T-helper 1 cell (primary cell): ENCODE results near the gene AS3MT.
"Not testable (repeated sequence)": the region's sequence is repeated elsewhere in the genome, so short reads cannot be mapped to it uniquely, and the experiment has no call there.

Experiments
- DNase-seq, 5 donors: peaks; one replicate each; pipeline ENCODE4 v3.0.0-alpha.2; 2012 to 2020

Gene AS3MT

DNA sequence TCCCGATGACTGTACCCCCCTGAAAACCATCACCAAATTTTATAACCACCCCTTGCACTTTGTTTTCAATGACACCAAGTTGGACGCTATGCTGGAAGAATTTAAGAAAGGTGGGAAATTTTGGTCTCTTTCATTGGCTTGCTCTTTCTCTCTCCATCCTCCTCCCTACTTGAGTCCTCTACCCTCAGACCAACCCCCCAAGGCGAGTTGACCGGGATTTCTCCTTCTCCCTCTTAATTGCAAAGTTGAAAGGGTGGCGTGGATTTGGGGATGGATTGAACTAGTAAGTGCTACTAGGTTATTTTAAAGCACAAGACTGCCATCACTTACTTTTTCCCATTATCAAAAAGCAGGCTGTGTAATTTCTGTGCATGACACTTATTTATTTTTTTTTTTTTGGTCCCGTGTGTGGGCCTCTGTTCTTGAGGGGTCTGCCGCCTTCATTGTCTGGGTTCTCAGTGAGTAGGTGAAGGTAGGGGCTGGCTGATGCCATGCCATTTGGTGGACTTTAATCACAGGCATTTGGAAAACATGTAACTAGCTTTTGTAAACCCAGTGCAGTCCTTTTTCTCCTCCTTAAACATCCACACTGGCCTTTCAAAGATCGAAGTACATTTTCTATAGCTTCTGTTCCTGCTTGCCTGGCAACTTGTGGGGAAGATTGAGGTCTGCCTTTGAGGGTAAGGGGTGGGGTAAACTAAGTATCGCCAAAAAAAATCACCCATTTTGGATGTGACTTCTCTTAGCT is 50.9 kb downstream of the AS3MT start:
- no peak for DNase-seq

- DNase-seq: no peak
These were observed 54.3 kb downstream of the AS3MT start for GRCh38 chr10:102923601-102924000.

- DNase-seq: no peak
These were observed 57.6 kb downstream of the AS3MT start for GRCh38 chr10:102926842-102927241.

GRCh38 chr10:102927311-102928010 is 58.2 kb downstream of the AS3MT start:
- no peak for DNase-seq

DNA sequence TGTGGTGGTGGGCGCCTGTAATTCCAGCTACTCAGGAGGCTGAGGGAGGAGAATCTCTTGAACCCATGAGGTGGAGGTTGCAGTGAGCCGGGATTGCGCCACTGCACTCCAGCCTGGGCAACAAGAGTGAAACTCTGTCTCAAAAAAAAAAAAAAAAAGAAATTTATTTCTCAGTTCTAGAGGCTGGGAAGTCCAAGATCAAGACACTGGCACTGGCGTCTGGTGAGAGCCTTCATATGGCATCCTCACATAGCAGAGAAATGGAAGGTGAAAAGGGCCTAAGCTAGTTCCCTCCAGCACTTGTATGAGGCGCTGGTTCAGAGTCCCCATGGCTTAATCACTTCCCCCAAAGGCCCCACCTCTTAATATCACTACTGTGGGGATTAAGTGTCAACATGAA is 59.2 kb downstream of the AS3MT start:
- not testable (repeated sequence) for DNase-seq

GRCh38 chr10:102930720-102931119 is 61.5 kb downstream of the AS3MT start:
- DNase-seq: no peak

GRCh38 chr10:102931643-102932042 is 62.4 kb downstream of the AS3MT start:
- no peak for DNase-seq

GRCh38 chr10:102935505-102935904 is 66.2 kb downstream of the AS3MT start:
- no peak for DNase-seq

DNA sequence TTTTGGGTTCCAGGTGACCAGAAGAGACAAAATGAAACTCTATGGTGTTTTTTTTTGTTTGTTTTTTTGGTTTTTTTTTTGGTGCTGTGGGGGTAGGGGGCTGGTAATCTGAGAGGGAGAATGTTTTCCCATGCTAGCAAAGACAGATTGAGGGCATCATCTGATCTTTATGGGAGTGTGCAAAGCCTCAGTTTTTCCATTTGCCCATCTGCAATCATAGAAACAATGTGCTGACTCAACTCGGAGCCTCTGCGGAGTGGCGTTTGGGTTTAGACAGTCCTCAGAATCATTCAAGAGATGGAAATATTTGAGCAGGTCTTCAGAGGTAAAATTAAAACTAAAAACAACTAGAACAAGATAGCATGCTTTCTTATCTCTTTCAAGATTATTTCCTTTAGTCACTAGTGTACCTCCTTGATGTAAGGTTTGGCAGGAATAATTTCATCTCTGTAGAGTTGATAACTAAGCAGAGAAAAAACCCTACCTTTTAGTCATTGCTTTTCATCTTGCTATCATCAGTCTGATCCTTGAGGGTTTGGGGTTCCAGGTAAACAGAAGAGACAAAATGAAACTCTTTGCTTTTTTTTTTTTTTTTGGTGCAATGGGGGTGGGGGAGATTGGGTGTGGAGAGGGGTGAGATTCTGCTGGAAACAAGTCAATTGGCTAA is 66.8 kb downstream of the AS3MT start:
- DNase-seq: no peak

DNA sequence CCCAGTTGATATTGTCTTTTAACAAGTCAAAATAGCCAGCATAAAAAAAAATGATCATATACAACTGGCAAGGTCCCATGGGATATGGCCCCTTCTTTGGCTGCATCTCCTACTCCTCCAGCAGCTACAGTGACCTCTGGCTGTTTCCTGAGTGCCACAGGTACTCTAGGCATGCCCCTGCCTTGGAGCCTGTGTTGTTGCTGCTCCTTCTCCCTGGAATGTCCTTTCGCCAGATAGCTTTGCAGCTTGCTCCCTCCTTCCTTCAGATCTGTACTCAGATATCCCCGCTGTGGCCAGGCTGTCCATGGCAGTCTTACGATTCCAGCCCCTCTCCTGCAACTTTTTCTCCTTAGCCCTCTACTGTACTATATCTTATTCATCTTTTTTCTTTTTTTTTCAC is 72.1 kb downstream of the AS3MT start:
- DNase-seq: no peak

DNA sequence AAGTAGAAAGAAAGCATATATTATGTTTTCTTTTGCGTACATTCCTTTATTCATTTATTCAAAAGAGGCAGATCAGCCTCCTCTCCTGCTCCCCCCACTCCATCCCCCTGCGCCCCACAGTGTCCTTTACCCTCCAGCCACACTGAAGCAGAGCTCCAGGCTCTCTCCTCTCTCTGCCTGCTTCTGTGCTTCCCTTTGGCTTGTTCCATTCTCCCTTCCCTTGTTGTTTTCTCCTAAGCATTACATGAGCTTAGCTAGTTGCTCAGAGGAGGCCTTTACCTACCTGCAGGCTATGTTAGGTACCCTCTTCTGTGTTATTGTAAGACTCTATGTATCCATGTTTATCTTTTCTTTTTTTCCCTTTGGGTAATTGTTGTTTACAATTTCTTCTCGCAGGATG is 76.2 kb downstream of the AS3MT start:
- no peak for DNase-seq

- no peak for DNase-seq
These were observed 76.7 kb downstream of the AS3MT start for GRCh38 chr10:102945962-102946361.

- no peak for DNase-seq
These were observed 77.7 kb downstream of the AS3MT start for GRCh38 chr10:102946992-102947391.

GRCh38 chr10:102948176-102948575 is 78.9 kb downstream of the AS3MT start:
- DNase-seq: no peak

DNA sequence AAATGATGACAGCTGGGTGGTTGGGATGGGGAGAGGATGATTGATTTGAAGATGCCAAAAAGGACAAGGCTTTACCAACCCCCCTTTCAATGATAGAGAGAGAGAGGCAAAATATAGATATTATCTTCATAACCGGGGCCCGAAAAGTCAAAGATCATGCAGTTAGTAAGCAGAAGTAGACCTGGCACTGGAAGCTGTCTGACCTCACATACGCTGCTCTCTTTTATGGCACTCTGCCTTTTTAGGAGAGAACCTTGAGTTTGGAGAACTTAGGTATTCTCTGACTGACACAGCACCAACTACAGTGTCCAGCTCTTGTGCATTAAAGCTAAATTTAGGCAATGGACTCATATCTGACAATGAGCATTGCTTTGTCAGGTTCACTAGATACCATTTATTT is 79.5 kb downstream of the AS3MT start:
- no peak for DNase-seq

GRCh38 chr10:102949916-102950315 is 80.6 kb downstream of the AS3MT start:
- no peak for DNase-seq

DNA sequence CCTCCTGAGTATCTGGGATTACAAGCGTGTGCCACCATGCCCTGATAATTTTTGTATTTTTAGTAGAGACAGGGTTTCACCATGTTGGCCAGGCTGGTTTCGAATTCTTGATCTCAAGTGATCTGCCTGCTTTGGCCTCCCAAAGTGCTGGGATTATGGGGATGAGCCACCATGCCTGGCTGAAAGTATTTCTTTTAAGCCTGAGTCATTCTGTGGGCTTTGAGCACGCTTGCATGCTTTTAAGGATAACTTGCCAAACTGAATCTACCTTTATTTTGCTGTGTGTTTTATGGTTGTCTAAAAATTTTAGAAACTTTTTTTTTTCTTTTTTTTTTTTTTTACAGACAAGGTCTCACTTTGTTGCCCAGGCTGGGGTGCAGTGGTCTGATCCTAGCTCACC is 82.0 kb downstream of the AS3MT start:
- DNase-seq: no peak
